ENCODE results near the gene MICAL3. TPM values are rescaled to one million over a fixed set of nuclear protein-coding genes. Genes with fewer than 3 reads are reported as not detected.

The MICAL3 gene
- total RNA-seq, 4 donors from 2014 or later: 84.2 to 290 (median 151) TPM

DNA sequence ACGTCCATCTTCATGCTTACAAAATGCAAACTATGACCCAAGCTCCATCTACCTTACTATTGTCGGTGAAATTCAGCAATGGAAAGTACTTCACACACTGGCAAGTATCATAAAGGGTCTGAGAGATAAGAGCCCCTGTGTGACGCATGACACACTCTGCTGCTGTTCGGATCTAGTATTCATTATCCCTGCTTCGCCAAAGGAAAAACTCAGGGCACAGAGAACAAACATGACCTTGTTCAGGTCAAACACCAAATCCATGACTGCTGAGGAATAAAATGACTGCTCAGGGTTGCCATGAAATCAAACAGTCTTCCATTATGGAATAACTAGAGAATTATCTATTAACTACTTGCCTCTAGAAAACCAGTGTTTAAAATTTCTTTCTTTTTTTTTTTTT is 73.0 kb downstream of the MICAL3 start:
- 76 to 90% methylated on average over 4 to 5 of the region's 5 CpGs for WGBS, 2 donors (ENCODE audit: low coverage in 1 of 2)
- Histone ChIP-seq H3K4me1 (peaks cover 8 to 36% (median 29%) of the 10 kb centered on the region in 4 donors), H3K4me3 (no peak overlapping the region), H3K27me3 (no peaks in the 10 kb centered on the region), H3K9me3 (no peaks in the 10 kb centered on the region), H3K27ac (peak overlapping the region in 2 of 4 donors; percentile 11 to 19), H3K36me3 (no peaks in the 10 kb centered on the region)
- in situ Hi-C loops (cut with MboI; ENCODE audit: low pct_ligation_motif_present in 1 of 4, low pct_unique_long_range_greater_than_20kb in 1 of 4, low sequenced_read_pairs in 3 of 4) (no loop called here), intact Hi-C loops (cut with DNase I; ENCODE audit: low total_unique reads) (no loop called here)
- TF ChIP-seq EP300 (IDR thresholded peaks at IDR 0.05; ENCODE audit: low read depth) (no peak), POLR2A (IDR thresholded peaks at IDR 0.05) (no peak), POLR2AphosphoS5 (IDR thresholded peaks at IDR 0.05) (no peak)
- TF ChIP-seq, protein P1, sequence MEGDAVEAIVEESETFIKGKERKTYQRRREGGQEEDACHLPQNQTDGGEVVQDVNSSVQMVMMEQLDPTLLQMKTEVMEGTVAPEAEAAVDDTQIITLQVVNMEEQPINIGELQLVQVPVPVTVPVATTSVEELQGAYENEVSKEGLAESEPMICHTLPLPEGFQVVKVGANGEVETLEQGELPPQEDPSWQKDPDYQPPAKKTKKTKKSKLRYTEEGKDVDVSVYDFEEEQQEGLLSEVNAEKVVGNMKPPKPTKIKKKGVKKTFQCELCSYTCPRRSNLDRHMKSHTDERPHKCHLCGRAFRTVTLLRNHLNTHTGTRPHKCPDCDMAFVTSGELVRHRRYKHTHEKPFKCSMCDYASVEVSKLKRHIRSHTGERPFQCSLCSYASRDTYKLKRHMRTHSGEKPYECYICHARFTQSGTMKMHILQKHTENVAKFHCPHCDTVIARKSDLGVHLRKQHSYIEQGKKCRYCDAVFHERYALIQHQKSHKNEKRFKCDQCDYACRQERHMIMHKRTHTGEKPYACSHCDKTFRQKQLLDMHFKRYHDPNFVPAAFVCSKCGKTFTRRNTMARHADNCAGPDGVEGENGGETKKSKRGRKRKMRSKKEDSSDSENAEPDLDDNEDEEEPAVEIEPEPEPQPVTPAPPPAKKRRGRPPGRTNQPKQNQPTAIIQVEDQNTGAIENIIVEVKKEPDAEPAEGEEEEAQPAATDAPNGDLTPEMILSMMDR (IDR thresholded peaks at IDR 0.05): no peak
- no peak for DNase-seq

DNA sequence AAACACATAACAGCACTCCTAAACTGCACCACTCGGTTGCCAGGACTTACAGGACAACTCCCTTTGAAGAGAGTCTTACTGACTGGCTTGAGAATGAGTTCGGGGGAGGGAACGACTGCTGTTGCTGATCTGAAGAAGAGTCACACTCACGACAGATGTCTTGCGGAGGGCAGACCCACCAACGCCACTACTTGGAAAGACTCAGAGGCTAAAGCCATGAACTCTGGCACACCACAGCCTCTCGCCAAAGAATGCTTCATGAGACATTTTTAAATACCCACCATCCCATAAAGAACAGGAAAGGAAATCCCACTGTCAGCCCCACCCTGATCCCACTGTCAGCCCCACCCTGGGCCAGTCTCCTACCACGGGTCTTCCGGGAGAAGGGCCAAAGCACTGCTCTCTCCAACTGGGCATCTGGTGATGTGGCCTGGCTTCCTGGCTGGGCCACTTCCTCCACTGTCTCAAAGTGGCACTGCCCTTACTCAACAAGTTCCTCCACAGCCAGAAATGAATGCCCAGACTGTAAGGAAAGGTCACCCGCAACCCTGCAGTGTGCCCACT is 73.6 kb downstream of the MICAL3 start:
- DNase-seq: no peak
- WGBS, 2 donors (ENCODE audit: low coverage in 1 of 2): 82% methylated on average over 10 of the region's 10 CpGs; no CpG with 5 or more reads in 1 of the 2 donors
- H3K4me1 ChIP-seq: peaks cover 13 to 40% (median 31%) of the 10 kb centered on the region in 4 donors
- intact Hi-C loops (cut with DNase I; ENCODE audit: low total_unique reads) (no loop called here), in situ Hi-C loops (cut with MboI; ENCODE audit: low pct_ligation_motif_present in 1 of 4, low pct_unique_long_range_greater_than_20kb in 1 of 4, low sequenced_read_pairs in 3 of 4) (no loop called here)
- no peaks in the 10 kb centered on the region for H3K36me3 ChIP-seq
- no peak for TF ChIP-seq POLR2AphosphoS5 (IDR thresholded peaks at IDR 0.05)
- TF ChIP-seq POLR2A (IDR thresholded peaks at IDR 0.05): no peak
- TF ChIP-seq EP300 (IDR thresholded peaks at IDR 0.05; ENCODE audit: low read depth): no peak
- TF ChIP-seq, protein P1 (IDR thresholded peaks at IDR 0.05): no peak
- no peak overlapping the region for H3K4me3 ChIP-seq
- peak overlapping the region in 2 of 4 donors; percentile 11 to 19 for H3K27ac ChIP-seq
- no peaks in the 10 kb centered on the region for H3K27me3 ChIP-seq
- no peaks in the 10 kb centered on the region for H3K9me3 ChIP-seq

DNA sequence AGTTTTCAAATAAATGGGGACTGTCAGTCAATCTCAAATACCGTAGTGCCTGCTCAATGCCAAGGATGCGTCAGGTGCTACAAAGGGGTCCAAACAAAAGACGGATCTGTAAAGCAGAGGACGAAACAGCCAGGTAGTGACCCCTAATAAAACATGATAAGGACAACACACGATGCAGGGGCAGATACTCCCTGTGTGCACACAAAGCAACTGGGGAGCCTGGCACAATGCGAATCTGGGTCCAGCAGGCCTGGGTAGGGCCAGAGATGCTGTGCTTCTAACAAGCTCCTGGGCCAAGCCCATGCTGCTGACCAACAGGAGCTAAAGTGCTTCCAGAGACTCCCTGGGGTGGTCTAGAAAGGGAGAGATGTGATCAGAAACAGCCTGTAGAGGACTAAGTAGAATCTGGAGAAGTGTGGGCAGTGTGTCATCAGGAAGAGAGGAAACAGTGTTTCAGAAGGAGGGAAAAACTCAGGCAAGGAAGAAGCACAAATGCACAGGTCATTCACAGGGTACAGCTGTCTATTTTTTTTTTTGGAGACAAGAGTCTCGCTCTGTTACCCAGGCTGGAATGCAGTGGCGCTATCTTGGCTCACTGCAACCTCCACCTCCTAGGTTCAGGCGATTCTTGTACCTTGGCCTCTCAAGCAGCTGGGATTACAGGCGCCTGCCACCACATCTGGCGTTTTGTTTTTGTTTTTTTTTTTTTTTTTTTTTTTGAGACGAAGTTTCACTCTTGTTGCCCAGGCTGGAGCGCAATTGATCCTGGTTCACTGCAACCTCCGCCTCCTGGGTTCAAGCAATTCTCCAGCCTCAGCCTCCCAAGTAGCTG is 74.5 kb downstream of the MICAL3 start:
- H3K27me3 ChIP-seq: no peaks in the 10 kb centered on the region
- H3K4me3 ChIP-seq: no peak overlapping the region
- no peaks in the 10 kb centered on the region for H3K36me3 ChIP-seq
- DNase-seq: no peak
- H3K27ac ChIP-seq: no peak overlapping the region
- intact Hi-C loops (cut with DNase I; ENCODE audit: low total_unique reads) (no loop called here), in situ Hi-C loops (cut with MboI; ENCODE audit: low pct_ligation_motif_present in 1 of 4, low pct_unique_long_range_greater_than_20kb in 1 of 4, low sequenced_read_pairs in 3 of 4) (no loop called here)
- H3K9me3 ChIP-seq: no peaks in the 10 kb centered on the region
- peaks cover 16 to 44% (median 31%) of the 10 kb centered on the region in 4 donors for H3K4me1 ChIP-seq
- WGBS, 2 donors (ENCODE audit: low coverage in 1 of 2): 61 to 80% methylated on average over 4 to 14 of the region's 14 CpGs
- TF ChIP-seq POLR2AphosphoS5 (IDR thresholded peaks at IDR 0.05) (no peak), EP300 (IDR thresholded peaks at IDR 0.05; ENCODE audit: low read depth) (no peak), POLR2A (IDR thresholded peaks at IDR 0.05) (no peak)
- TF ChIP-seq, protein P1 (IDR thresholded peaks at IDR 0.05): no peak

DNA sequence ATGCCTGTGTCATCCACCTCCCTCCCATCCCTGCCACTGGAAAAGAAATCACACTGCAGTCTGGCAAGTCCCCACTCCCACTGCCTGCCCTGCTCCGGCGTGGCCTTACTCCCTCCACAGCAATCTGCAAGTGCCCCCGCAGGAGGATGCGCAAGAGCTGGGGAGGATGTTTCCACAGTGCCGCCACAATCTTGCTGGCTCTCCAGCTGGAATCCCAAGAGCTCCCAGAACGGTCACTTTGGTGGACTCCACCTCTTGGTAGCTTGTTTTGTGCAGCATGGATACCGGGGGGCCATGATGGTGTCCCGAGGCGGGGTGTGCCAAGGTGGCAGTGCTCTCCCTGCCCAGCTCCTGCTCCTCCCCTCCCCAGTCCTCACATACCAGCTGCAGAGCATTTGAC is 76.3 kb downstream of the MICAL3 start:
- H3K36me3 ChIP-seq: no peaks in the 10 kb centered on the region
- H3K4me1 ChIP-seq: peaks cover 19 to 46% (median 39%) of the 10 kb centered on the region in 4 donors
- H3K27me3 ChIP-seq: no peaks in the 10 kb centered on the region
- H3K27ac ChIP-seq: no peak overlapping the region
- no peaks in the 10 kb centered on the region for H3K9me3 ChIP-seq
- no peak for DNase-seq
- no peak overlapping the region for H3K4me3 ChIP-seq
- 94% methylated on average over 9 of the region's 9 CpGs; no CpG with 5 or more reads in 1 of the 2 donors for WGBS, 2 donors (ENCODE audit: low coverage in 1 of 2)
- in situ Hi-C loops (cut with MboI; ENCODE audit: low pct_ligation_motif_present in 1 of 4, low pct_unique_long_range_greater_than_20kb in 1 of 4, low sequenced_read_pairs in 3 of 4): no loop called here
- intact Hi-C loops (cut with DNase I; ENCODE audit: low total_unique reads): no loop called here
- TF ChIP-seq POLR2A (IDR thresholded peaks at IDR 0.05) (no peak), EP300 (IDR thresholded peaks at IDR 0.05; ENCODE audit: low read depth) (no peak), POLR2AphosphoS5 (IDR thresholded peaks at IDR 0.05) (no peak)
- TF ChIP-seq, protein P1 (IDR thresholded peaks at IDR 0.05): no peak
